GM19438 (cell line): ENCODE measurements around the gene MARCHF5.
"Not testable (repeated sequence)": the region's sequence is repeated elsewhere in the genome, so short reads cannot be mapped to it uniquely, and the experiment has no call there.

ENCODE experiments used
- ATAC-seq: cut with Tn5 transposase; IDR thresholded peaks from one replicate; pipeline ENCODE4 v1.9.1; 2021; ENCODE audit warnings: low read depth; ENCODE audit not compliant: unreplicated experiment

MARCHF5 gene

GRCh38 chr10:92384741-92385140, 93.8 kb downstream of the MARCHF5 start:
- ATAC-seq, result no peak

- no peak for ATAC-seq
These were observed 94.9 kb downstream of the MARCHF5 start for GRCh38 chr10:92385831-92386230.

GRCh38 chr10:92387289-92387940, 96.4 kb downstream of the MARCHF5 start:
- ATAC-seq, result no peak

- ATAC-seq, result not testable (repeated sequence)
These were observed 102.2 kb downstream of the MARCHF5 start for GRCh38 chr10:92393173-92393572.

GRCh38 chr10:92395271-92395670, 104.3 kb downstream of the MARCHF5 start:
- no peak for ATAC-seq

- ATAC-seq, result not testable (repeated sequence)
These were observed 111.3 kb downstream of the MARCHF5 start for GRCh38 chr10:92402234-92402633.
